Heart right ventricle (tissue), 16 donors: ENCODE data around the gene BCORL1. TPM values are rescaled to one million over a fixed set of nuclear protein-coding genes. Genes with fewer than 3 reads are reported as not detected.

Experiments
- ATAC-seq, 8 donors: fragments of 200-7000 bp; cut with Tn5 transposase; one replicate each; pipeline ENCODE4 v1.9.1; 2020; ENCODE audit warnings: mild to moderate bottlenecking in 8 of 8, moderate library complexity in 8 of 8, moderate number of reproducible peaks in 1 of 8
- DNase-seq, 2 donors: peaks; one replicate each; pipeline ENCODE4 v3.0.0-alpha.2; 2020
- H3K27ac ChIP-seq, 10 donors: fragments of 200-600 bp; sonication (generic) in 2 of 10; one replicate each; pipeline versions ENCODE4 v1.5.0 to v1.8.0; 2020 to 2022; ENCODE audit warnings: mild to moderate bottlenecking in 3 of 10
- H3K27me3 ChIP-seq, 7 donors: fragments of 200-600 bp; one replicate each; pipeline ENCODE4 v1.8.0; 2021 to 2022; ENCODE audit warnings: mild to moderate bottlenecking in 2 of 7
- H3K36me3 ChIP-seq, 9 donors: fragments of 200-600 bp; sonication (generic) in 1 of 9; one replicate each; pipeline versions ENCODE4 v1.5.0 to v1.8.0; 2020 to 2022; ENCODE audit warnings: mild to moderate bottlenecking in 2 of 9
- H3K4me1 ChIP-seq, 9 donors: fragments of 200-600 bp; sonication (generic) in 1 of 9; one replicate each; pipeline versions ENCODE4 v1.5.0 to v1.8.0; 2020 to 2022; ENCODE audit warnings: mild to moderate bottlenecking in 4 of 9
- H3K4me3 ChIP-seq, 10 donors: fragments of 200-600 bp; sonication (generic) in 2 of 10; one replicate each; pipeline versions ENCODE4 v1.5.0 to v1.8.0; 2020 to 2022; ENCODE audit warnings: mild to moderate bottlenecking in 7 of 10, moderate library complexity in 2 of 10
- H3K9me3 ChIP-seq, 11 donors: fragments of 200-600 bp in 10 of 11; sonication (generic) in 2 of 11; one replicate each; pipeline versions ENCODE4 v1.5.0 to v1.8.0; 2013 to 2022; ENCODE audit warnings: mild to moderate bottlenecking in 2 of 11, control low read depth in 1 of 11, moderate library complexity in 1 of 11
- WGBS, 2 donors: extraction: QIAGEN DNeasy Blood & Tissue Kit; methylation state at CpG; one replicate each; pipeline ENCODE4 v1.1.7; 2013; ENCODE audit warnings: inconsistent platforms in 1 of 2; 5-methylcytosine and 5-hydroxymethylcytosine counted together
- intact Hi-C, 10 donors: fragments of 100-400 bp; cut with DNase I; formaldehyde crosslinking; loops; one replicate each; pipeline versions ENCODE4 v1.11.1 to v1.14.2; 2022
- polyA plus RNA-seq, 2 donors: library from polyadenylated mRNA; stranded (reverse); fragments of 200-250 nt; gene quantifications; one replicate each; pipeline ENCODE4 v1.2.3, GENCODE V29; 2013
- total RNA-seq, 10 donors: library from RNA; stranded (reverse); fragmentation: NEBNext Ultra II Directional in 3 of 10; extraction: Animal tissue kit (Norgen Biotek cat#: 25700) in 3 of 10; gene quantifications; one replicate each; pipeline versions ENCODE4 v1.2.1 to v1.2.4, GENCODE V29; 2021 to 2023
- TF ChIP-seq, protein P1 (sequence below), 9 donors: fragments of 200-600 bp; sonication (generic) in 2 of 9; IDR thresholded peaks; one replicate each; pipeline versions ENCODE4 v1.5.0 to v1.8.0; 2021 to 2022; ENCODE audit warnings: antibody characterized with exemption in 9 of 9, mild to moderate bottlenecking in 5 of 9, moderate library complexity in 1 of 9
- donor health status: Arrhythmogenic right ventricular cardiomyopathy.
- donor health status: ischemic (EF 13 %, LVEDD 7.1; RV severe dilation, severe dysfunction).
- donor health status: healthy with polysubstance abuse.
- donor health status: DM: no; HTN: yes; CAD: no.
- donor health status: DM: no; HTN: no; CAD: no.
- donor health status: ischemic (EF 25% LVEDD 6.9; RV normal size, moderate dysfunction).
- donor health status: ischemic (EF 25% LVEDD 5.7; RV mildly dilated, moderate dysfunction).
- donor health status: healthy.
- donor health status: DM: yes; HTN: yes; CAD: no.
- donor health status: Ischemic cardiomyopathy.
- donor health status: ischemic (EF 35%, LVEDD 5.7; RV mildly dilated, moderate dysfunction).
- donor health status: nonischemic (EF 11% LVEDD 7.7; RV severe dilation, severe dysfunction).
- donor health status: DM: yes; HTN: yes; CAD: no.
- donor health status: PGD.
- donor health status: ischemic (EF 29% LVEDD 5.4; RV normal size, mild dysfunction).
- donor health status: nonischemic (EF 23%, LVEDD 6.1; RV moderate dilation, normal function).

BCORL1 gene
- total and polyA plus RNA-seq, 12 donors, result 2.1 to 12.8 (median 7.8) TPM

DNA sequence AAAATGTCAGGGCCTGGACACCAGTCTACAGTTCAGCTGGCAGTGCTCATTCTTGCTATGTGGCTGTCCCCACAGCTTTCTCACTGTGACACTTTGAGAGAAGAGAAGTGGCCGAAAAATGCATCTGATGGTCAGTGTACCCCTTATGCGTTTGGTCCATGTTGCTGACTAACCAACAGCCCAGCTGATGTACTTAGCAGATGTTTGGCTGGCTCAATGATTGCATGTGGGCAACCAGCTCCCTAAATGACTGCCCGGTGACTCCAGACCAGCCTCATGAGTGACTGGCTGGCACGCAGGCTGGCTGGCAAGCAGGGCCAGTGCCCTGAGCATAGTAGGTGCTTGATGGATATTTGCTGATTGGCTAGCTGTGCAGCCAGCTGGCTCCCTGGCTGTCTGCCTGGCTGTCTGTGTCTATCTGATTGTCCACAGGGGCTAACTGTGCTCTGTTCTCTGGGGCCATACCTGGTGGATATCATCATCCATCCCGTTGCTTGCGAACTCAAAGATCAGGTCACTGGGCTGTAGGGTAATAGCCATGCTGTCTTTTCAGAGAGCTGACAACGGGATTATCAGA lies 98.4 kb downstream of the BCORL1 start:
- Histone ChIP-seq H3K27ac (peak overlapping the region in 1 of 10 donors; percentile 70), H3K36me3 (peaks cover 0 to 15% (median 0%) of the 10 kb centered on the region in 9 donors), H3K4me3 (no peak overlapping the region), H3K4me1 (peaks cover 0 to 46% (median 23%) of the 10 kb centered on the region in 9 donors), H3K27me3 (peaks cover 0 to 6% (median 0%) of the 10 kb centered on the region in 7 donors), H3K9me3 (no peaks in the 10 kb centered on the region)
- TF ChIP-seq, protein P1, sequence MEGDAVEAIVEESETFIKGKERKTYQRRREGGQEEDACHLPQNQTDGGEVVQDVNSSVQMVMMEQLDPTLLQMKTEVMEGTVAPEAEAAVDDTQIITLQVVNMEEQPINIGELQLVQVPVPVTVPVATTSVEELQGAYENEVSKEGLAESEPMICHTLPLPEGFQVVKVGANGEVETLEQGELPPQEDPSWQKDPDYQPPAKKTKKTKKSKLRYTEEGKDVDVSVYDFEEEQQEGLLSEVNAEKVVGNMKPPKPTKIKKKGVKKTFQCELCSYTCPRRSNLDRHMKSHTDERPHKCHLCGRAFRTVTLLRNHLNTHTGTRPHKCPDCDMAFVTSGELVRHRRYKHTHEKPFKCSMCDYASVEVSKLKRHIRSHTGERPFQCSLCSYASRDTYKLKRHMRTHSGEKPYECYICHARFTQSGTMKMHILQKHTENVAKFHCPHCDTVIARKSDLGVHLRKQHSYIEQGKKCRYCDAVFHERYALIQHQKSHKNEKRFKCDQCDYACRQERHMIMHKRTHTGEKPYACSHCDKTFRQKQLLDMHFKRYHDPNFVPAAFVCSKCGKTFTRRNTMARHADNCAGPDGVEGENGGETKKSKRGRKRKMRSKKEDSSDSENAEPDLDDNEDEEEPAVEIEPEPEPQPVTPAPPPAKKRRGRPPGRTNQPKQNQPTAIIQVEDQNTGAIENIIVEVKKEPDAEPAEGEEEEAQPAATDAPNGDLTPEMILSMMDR (IDR thresholded peaks at IDR 0.05), result no peak
- ATAC-seq (no peak), DNase-seq (no peak)
- intact Hi-C loops, result loop anchor here in 9 of 10 donors (1.0 to 5.0 kb wide), 7 partner anchors 36 to 112 kb away; partner anchors contain the start of gene AIFM1 (in 1 of the 9)
- WGBS, 2 donors, result 79 to 86% methylated on average over 7 of the region's 7 CpGs

- peaks cover 0 to 52% (median 23%) of the 10 kb centered on the region in 9 donors for H3K4me1 ChIP-seq
- no peaks in the 10 kb centered on the region for H3K9me3 ChIP-seq
- peak overlapping the region in 7 of 10 donors; percentile 40 to 85 (median 62) for H3K27ac ChIP-seq
- 39 to 49% methylated on average over 9 to 12 of the region's 12 CpGs for WGBS, 2 donors
- TF ChIP-seq, protein P1 (IDR thresholded peaks at IDR 0.05), result no peak
- peaks cover 0 to 7% (median 0%) of the 10 kb centered on the region in 7 donors for H3K27me3 ChIP-seq
- intact Hi-C loops, result loop anchor here in 9 of 10 donors (2.0 to 5.0 kb wide), 6 partner anchors 36 to 111 kb away; partner anchors contain the start of gene AIFM1 (in 1 of the 9)
- ATAC-seq, result peak in 1 of 8 donors; percentile 4
- peaks cover 0 to 11% (median 0%) of the 10 kb centered on the region in 9 donors for H3K36me3 ChIP-seq
- peak overlapping the region in 2 of 10 donors; percentile 35 to 39 for H3K4me3 ChIP-seq
- peak in 1 of 2 donors; percentile 14 for DNase-seq
Measured at GRCh38 chrX:130081421-130082045, 99.1 kb downstream of the BCORL1 start.

GRCh38 chrX:130082244-130083106 lies 100.0 kb downstream of the BCORL1 start:
- intact Hi-C loops, result loop anchor here in 7 of 10 donors (2.0 to 5.0 kb wide), 5 partner anchors 35 to 110 kb away; partner anchors contain the start of gene AIFM1 (in 1 of the 7)
- Histone ChIP-seq H3K4me3 (peak overlapping the region in 7 of 10 donors; percentile 19 to 39 (median 29)), H3K27me3 (peaks cover 0 to 11% (median 0%) of the 10 kb centered on the region in 7 donors), H3K9me3 (no peaks in the 10 kb centered on the region), H3K36me3 (peaks cover 0 to 11% (median 0%) of the 10 kb centered on the region in 9 donors), H3K4me1 (peaks cover 0 to 59% (median 23%) of the 10 kb centered on the region in 9 donors), H3K27ac (peak overlapping the region in 7 of 10 donors; percentile 40 to 85 (median 62))
- ATAC-seq, result peak; percentile 47 to 86 (median 72)
- WGBS, 2 donors, result 21 to 23% methylated on average over 23 to 28 of the region's 28 CpGs
- peak; percentile 32 for DNase-seq
- TF ChIP-seq, protein P1 (IDR thresholded peaks at IDR 0.05), result peak in 6 of 9 donors; percentile 16 to 45 (median 32)
